NCI-H2227 (cell line): Measurements from ENCODE around the gene UBL4A.

Source experiments
- DNase-seq: peaks from one replicate; lab custom pipeline; 2025; ENCODE audit not compliant: unreplicated experiment; lab: John Stamatoyannopoulos, UW

Gene UBL4A

DNA sequence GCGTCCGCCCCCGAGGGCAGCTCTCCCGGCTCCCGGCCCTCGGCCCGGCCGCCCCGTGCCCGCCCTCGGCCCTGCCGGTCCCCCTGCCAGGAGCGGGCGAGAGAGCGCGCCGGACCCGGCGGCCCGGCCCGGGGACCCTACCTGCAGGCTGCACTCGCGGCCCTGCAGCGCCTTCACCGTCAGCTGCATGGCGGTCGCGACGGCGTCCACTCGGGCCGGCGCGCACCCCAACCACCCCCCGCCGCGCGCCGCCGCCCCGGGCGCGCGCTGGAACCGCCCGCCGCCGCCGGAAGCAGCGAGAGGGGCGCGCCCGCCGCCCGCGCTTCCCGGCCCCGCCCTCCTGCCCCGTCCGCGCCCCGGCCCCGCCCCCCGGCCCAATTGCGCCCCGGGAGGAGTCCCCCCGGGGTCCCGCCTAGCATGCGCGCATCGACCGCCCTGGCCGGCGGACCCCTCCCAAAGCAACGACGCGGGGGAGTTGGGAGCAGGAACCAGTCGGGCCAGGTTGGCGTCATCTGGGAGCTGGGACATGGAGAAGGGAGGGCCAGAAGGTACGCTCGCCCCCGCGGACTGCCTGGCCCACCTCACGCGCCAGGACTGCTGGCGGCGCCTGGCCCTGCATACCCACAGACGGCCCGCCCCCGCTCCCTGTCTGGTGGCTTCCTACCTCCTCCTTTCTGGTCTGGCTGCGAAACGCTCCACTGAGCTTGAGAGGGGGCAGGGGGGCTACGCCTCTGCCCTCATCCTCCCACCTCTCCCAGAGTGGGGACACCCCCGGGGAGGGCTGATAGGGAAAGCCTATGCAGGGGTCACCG, at the start of gene UBL4A:
TSS of gene UBL4A (minus strand) at position 220 of the 812 bp plus-strand sequence. CDS start at position 189, 31 bp downstream.
- DNase-seq: peak; percentile 76

DNA sequence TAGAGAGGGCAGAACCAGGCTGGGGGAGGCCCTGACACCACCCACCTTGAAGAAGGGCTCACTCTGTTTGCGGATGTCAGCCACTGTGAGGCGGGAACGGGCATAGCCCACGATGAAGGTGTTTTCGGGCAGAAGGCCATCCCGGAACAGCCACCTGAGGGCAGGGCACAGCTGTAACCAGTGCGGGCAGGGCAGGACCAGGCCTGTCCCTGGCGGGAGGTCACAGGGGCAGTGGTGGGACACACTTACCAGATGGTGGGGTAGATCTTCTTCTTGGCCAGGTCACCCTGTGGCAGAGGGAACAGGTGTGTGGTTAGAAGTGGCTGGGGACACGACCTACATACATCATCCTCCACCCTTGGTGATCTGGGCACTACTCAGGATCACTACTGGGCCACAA, 49.5 kb upstream of the UBL4A start:
- no peak for DNase-seq

DNA sequence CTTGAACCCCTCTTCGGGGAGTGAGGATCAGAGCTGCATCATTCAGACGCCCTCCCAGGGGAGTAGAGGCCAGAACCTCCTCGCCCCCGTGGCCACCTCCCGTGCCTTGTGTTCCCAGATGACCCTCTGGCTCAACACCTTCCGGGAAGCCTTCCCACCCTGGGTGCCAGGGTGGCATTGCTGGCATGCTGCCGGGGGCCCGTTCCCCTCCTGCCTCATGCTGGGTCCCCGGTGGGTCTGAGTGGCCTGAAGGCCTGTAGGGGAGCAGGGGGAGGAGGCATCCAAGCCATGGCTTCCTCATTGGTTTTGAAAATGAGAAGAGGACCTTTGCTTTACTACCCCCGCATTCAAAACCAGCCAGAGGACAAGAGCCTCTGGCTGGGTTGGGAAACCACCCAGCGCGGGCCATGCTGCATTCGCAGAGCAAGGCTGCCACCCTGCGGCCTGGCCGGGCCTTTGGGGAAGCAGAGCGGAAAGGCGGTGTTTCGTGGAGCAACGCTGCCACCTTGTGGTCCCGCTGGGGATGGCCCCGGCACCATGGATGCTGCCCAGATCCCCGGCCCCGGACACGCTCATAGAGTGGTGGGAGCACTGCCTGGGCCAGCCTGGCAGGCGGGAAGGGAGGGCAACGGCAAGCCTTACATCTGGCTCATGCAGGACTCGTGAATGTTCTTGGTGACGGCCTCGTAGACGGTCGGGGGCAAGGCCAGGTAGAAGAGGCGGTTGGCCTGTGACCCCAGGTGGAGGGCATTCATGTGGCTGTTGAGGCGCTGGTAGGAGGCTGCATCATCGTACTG, 48.3 kb upstream of the UBL4A start:
- DNase-seq: peak; percentile 91

DNA sequence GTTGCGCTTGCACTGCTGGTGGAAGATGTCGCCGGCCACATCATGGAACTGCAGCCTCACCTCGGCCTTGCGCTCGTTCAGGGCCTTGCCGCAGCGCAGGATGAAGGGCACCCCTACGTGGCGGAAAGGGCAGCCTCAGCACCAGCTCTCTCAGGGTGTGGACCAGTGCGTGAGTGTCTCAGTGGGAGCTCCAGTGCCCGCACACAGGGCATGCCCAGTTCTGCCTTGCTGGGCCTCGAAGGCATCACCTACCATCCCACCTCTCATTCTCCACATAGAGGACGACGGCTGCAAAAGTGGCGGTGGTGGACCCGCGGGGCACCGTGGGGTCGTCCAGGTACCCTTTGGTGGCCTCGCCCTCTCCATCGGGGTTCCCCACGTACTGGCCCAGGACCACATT, 46.3 kb upstream of the UBL4A start:
- no peak for DNase-seq

DNA sequence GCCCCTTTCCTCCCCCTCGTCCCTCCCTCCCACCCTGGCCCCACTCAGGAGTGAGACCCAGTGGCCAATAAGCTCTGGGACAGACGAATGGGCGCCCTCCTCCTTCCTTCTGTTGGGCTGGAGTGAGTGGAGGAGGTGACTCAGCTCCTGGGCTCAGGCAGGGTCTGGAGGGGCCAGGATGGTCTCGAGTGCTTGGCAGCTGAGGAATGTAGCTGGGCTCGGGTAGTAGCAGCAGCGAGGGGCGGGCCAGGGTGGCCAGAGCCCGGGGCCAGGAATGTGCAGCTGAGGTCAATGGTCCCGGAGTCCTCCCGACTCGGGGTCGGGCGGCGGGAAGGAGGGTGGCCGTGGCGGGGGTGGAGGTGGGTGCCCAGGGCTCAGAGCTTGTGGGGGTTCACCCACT, 45.2 kb upstream of the UBL4A start:
- DNase-seq: no peak

DNA sequence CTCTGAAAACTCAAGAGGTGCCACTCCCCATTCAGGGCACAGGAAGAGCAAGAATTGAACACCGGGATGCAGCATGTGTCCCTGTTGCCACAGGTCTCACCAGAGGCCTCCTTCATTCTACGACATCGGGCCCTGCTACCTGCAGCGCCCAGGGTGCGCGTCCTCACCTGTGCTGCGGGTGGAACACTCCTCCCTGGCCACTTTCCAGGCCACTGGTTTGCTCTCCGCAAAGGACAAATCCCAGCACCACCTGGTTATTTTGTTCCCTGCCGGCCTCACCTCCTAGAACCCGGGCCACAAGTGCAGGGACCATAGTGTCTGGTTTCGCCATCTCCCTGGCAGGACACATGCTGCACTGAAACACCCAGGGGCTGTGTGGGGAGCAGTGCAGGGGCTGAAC, 43.9 kb upstream of the UBL4A start:
- no peak for DNase-seq

DNA sequence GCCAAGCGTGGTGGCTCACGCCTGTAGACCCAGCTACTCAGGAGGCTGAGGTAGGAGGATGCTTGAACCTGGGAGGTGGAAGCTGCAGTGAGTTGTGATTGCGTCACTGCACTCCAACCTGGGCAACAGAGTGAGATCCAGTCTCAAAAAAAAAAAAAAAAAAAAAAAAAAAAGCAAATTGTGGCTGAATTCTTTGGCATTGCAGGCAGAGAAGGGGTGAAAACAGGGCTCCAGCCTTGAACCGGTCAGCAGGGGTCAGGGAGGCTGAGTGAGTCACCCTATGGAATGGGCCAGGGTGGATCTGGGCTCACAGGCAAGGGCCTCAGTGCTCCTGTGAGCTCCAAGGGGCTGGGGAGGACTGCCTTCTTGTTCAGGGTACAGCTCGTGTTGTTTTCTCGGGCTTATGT, 42.8 kb upstream of the UBL4A start:
- DNase-seq: no peak

DNA sequence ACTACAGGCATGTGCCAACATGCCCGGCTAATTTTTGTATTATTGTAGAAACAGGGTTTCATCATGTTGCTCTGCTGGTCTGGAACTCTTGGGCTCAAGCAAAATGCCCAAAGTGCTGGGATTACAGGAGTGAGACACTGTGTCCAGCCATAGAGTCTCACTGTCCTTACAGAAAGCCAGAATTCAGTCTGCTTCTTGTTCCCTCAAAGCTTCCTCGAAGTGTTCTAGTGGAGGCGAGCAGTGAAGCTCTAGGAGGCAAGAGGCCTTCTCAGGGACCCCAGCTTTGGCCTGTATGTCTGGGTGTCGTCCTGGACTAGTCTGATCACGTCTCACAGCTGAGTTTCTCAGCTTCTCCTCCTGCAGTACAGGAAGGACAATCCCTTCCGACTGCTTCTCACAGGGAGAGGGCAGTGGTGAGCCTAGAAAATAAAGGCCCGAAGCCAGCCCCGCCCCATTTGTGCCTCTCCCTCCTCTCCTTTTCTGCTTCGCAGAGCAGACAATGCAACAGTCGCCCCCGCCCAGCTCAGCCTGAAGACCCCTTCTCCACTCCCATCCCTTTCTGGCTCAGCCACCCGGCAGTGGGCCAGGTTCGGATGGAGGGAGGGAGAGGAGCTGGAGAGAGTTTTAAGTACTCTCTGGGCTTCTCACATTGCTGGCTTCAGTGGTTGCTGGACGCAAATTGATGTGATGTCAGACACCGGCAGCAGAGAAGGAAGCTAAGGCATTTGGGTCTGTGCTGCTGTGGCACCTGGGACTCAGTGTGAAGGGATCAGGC, 40.7 kb upstream of the UBL4A start:
- DNase-seq: peak; percentile 83

DNA sequence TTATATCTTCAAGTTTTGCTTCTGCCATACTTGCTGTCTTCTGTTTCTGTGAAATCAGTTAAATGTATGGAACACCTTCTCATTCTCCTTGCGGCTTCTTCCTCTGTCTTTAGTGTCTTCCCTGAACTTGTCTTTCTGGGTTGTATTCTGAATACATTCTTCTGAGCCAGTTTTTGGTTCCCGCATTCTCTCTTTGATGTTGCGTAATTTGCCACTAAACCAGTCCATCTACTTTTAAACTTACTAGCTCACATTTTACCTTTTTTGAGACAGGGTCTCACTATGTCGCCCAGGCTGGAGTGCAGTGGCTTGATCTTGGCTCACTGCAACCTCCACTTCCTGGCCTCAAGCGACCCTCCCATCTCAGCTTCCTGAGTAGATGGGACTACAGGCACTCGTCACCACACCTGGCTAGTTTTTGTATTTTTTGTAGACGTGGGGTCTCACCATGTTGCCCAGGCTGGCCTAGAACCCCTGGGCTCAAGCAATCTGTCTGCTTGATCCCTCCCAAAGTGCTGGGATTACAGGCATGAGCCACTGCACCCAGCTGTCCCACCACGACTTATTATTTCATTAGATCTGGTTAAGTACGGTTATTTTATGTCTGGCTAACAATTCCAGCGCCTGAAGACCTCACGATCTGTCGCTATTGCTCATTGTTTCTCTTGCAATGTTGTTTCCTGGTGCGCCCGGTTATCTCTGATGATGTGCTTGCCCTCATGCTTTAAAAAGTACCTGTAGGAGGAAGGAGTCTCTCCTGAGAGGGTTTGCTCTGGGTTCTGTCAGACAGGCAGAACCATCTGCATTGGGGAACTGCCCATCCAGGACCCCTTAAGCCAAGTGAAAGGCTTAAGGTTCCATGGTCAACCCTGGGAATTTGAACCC, 39.4 kb upstream of the UBL4A start:
- DNase-seq: no peak

DNA sequence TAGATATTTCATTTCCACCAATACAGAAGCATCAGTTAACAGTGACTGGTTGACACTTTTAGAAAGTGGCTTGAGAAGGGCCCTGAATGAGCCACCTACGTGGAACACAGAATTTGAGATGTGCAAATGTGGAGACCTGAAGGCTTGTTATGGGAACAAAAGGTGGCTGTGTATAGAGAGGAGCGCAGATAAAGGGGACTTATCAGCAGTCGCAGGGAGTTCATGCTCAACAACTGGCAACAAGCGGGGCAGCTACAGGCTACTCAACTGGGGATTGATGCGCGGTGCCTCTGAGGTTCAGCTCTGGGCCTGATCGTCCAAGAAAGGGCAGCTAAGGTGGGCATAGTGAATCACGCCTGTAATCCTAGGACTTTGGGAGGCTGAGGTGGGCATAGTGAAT, 33.0 kb upstream of the UBL4A start:
- no peak for DNase-seq

DNA sequence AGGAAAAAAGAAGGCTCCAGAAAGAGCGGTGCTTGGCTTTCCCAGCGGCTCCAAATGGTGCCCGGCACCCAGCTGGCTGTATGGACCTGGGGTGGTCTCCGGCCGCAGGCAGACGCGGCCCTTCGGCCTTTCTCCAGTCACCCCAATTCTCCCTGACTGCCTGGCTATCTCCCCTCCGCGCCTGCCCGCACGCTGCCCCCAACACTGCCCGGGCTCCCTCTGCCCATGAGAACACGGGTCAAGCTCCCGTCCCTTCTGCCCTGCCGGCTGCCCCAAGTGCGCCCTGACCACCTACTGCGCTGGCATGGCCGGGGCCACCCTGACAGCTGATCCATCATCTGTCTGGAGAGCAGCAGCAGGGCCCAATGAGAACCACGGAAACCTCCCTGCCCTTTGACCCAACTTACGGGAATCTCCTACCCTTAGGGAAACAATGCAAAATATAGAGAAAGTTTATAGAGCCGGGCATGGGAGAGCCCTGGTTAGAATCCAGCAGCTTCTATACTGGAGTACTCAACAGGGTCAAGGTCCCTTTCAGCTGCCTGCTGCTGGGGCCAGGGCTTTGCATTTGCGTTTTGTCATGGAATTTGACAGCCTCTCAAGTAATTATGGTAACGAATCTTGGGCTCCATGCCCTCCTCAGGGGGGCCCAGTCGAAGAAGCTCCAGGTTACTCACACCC, 30.8 kb upstream of the UBL4A start:
- no peak for DNase-seq

DNA sequence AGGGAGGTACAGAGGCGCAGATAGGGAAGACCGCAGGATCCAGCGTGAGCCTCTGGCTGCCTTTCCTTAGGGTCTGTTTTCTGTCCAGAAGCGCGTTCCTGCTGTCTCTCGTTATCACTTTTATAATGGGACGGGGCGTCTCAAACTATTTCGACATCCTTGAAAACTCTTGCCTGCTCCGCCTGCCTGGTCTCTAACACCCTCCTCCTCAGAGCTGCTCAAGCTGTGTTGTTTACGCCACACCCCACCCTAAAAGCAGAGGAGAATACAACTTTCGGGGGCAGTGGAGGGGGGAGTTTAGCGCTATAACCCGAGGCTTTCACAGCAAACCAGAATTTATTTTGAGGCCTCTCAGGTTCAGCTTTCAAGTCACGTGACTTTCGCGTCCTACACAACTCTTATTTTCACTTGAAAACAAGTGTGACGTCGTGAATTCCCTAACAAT, 30.3 kb upstream of the UBL4A start:
- peak; percentile 27 for DNase-seq

DNA sequence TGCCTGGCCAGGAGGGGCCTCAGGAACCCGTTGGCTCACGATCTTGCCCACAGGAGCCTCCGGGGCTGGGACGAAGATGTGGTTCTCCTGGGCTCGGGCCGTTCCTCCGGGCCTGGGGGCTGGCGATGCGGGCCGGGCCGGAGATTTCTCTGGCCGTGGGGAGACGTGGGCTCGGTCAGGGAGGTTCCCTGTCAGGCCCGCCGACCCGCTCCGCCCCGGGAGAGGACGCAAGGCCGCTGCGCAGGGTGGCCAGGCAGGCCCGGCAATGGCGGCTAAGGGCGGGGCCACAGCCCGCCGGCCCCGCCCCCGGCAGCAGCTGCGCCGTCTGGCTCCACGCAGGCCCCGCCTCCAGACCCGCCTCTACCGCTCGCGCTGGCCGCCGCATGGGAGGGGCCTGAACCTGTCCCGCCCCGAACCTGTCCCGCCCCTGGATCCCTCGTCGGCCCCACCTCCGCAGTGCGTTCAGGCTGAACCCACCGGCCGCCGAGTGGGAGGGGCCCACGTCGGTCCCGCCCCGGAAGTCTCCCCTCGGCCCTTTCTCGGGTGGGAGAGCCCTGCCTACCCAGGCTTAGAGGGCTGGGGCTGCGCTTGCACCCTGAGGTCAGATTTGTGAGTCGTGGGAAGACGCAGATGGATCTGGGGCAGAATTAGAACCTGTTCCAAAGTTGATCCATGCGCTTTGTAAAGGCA, 29.7 kb upstream of the UBL4A start, which contains the start of gene FAM3A:
TSS of gene FAM3A (minus strand) at position 267 of the 690 bp plus-strand sequence. CDS start 460 bp downstream, outside the sequence.
- DNase-seq: peak; percentile 91

DNA sequence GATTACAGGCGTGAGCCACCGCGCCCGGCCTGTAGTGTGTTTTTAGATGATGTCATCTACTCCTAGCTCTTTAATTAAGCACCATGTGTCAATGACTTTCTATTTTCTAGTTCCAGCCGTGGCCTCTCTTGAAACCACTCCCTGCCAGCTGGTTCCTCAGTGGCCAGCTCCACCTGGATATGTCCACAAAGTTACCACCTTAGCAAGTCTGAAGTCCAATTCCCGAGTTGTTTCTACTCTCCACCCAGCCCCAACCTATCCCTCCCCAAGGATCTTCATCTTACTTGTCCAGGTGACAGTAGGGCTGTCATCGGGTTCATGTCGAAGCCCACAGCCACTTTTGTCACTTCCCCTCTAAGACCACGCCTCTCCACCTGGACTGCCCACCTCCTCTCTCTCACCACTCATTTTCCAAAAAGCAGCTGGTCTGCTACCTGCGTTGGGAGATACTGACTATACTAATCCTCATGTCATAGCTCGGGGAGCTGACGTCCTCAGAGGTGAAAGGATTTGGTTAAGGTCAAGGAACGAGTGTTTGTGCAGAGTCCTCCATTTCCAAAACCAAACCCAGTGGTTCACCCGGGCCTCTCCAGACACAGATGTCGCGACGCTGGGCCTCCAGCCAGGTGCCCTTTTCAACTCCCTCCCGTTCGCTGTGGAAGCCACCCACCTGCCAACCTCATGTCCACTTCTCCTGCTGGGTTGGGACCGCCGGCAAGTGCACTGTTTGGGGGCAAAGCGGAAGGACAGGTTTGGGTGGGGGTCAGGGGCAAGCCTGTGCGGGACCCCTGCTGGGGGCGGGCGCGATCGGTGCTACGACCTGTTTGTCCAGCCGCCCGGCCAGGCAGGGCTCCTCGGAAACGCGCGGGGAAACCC, 28.9 kb upstream of the UBL4A start:
- no peak for DNase-seq

DNA sequence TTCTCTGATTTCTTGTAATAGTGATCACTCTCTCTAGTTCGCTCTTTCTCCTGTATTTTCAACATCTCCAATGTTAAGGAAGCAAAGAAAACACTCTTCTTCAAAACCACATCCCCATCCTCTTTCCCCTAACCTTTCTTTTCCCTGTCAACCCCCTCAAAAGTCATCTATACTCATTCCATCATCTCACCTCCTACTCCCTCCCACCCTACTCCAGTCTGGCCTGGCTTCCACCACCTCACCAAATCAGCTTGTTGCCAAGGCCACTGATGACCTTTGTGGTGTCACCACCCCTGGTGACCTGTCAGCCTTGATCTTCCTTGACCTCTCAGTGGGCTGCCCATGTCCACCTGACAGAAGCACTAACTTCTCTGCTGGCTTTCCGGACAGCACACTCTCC, 27.3 kb upstream of the UBL4A start:
- no peak for DNase-seq

DNA sequence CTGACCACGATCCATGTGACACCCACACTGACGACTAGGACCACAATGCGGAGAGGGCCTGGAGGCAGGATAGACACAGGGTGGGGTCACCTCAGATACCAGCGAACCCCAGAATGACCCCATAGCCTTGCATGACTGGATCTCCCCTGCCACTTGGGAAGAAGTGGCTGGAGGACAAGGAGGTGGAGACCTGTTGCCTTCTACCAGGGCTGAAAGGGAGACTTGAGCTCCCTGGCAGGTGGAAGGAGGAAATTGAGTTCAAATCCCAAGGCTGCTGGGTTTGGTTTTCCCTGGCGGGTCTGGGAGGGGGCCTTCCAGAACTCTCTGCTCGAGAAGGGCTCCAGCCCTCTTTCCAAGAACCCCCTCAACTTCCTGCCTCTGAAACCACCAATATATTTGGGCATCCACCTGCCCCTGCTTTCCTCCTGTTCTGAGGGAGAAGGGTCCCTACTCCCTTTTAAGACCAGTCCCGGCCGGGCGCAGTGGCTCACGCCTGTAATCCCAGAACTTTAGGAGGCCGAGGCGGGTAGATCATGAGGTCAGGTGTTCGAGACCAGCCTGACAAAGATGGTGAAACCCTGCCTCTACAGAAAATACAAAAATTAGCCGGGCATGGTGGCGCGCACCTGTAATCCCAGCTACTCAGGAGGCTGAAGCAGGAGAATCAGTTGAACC, 26.6 kb upstream of the UBL4A start:
- no peak for DNase-seq

DNA sequence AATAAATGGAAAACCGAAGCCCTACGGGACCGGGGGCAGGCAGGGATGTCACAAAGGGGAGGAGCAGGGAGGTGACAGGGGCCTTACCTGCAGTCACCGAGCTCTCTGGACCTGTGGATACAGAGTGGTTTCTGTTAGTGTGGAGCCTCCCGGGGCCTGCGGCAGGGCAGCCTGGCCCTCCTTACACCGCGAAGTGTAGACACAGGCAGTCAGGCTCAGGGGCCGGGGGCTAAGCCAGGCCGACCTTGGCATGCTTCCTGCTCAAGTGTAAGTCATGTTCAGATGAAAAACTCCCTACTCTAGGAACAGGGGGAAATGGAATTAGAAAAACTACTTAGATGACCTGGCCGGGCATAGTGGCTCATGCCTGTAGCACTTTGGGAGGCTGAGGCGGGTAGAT, 25.3 kb upstream of the UBL4A start:
- DNase-seq: no peak

DNA sequence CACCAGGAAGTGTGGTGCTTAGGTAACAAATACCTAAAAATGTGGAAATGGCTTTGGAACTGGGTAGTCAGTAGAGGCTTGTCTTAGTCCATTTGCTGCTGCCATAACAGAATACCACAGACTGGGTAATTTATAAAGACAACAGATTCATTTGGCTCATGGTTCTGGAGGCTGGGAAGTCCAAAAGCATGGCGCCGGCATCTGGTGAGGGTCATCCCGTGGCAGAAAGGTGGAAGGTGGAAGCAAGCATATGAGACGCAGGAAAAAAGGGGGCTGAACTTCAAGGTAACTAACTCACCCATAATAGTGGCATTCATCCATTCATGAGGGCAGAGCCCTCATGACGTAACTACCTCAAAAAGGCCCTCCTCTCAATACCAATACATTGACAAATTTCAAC, 23.0 kb upstream of the UBL4A start:
- DNase-seq: no peak
